ENCODE results near the gene GATAD1. TPM values are rescaled to one million over a fixed set of nuclear protein-coding genes. Genes with fewer than 3 reads are reported as not detected.
"Not testable (repeated sequence)": the region's sequence is repeated elsewhere in the genome, so short reads cannot be mapped to it uniquely, and the experiment has no call there.

The GATAD1 gene
- total RNA-seq, 1 experiment from 2014 or later: 27.0 TPM

DNA sequence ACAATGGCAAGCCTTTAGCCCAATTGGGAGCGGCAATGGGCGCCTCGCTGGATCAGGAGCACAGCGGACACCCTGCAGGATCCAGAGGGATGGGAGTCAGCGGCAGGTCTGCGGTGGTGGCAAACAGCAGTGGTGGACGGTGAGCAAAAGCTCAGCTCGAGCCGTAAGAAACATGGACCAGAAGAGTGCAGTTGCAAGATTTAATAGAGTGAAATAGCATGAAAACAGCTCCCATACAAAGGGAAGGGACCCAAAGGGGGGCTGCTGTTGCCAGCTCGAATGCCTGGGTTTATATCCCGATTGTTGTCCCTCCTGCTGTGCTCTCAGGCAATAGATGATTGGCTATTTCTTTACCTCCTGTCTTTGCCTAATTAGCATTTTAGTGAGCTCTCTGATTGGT lies 30.4 kb downstream of the GATAD1 start, which contains the start of gene ERVW-1:
ERVW-1 (minus strand) TSS at position 266 of the 400 bp plus-strand sequence. CDS start 7,565 bp downstream, outside the sequence.
- POLR2A ChIA-PET; DNase-seq (ENCODE audit: low read depth, low spot score); H3K4me3 ChIP-seq (ENCODE audit: low read depth in 2 of 2, low read length in 2 of 2); H3K27ac ChIP-seq (ENCODE audit: low read length); CTCF ChIA-PET; H3K27me3 ChIP-seq (ENCODE audit: control insufficient read depth, insufficient read depth, low read length); H3K36me3 ChIP-seq (ENCODE audit: control insufficient read depth, insufficient read depth, low read length); in situ Hi-C loops (cut with HindIII; ENCODE audit: low pct_unique_long_range_greater_than_20kb, low sequenced_read_pairs); H3K9me3 ChIP-seq (ENCODE audit: control insufficient read depth, insufficient read depth, low read depth, low read length); intact Hi-C loops (cut with micrococcal nuclease; ENCODE audit: unreplicated experiment); BruUV-seq (replicated peaks); H3K4me1 ChIP-seq (ENCODE audit: control insufficient read depth, insufficient read depth, low read length); ATAC-seq: not testable (repeated sequence)

DNA sequence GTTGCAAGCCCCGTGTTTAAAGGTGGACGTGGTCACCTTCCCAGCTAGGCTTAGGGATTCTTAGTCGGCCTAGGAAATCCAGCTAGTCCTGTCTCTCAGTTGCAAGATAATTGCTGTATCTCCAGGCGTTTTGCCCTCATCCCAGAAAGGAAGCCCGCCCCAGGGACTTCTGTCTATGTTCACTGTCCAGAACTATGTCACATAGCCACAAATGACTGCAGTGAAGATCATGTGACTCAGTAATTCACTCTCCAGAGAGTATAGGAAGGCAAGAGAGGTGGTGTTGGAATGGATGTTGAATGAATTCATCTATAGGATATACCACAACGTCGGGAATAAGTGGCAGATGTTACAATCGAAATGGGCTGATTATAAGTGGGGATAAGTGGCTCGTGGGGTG lies 30.8 kb downstream of the GATAD1 start:
- CTCF ChIA-PET: no interaction called here
- BruUV-seq (replicated peaks): no TSS peak

More for the DNA sequence above, 30.8 kb downstream of the GATAD1 start:
- Histone ChIP-seq H3K27ac (ENCODE audit: low read length) (no peak overlapping the region), H3K9me3 (ENCODE audit: control insufficient read depth, insufficient read depth, low read depth, low read length) (no peaks in the 10 kb centered on the region), H3K4me1 (ENCODE audit: control insufficient read depth, insufficient read depth, low read length) (no peaks in the 10 kb centered on the region), H3K27me3 (ENCODE audit: control insufficient read depth, insufficient read depth, low read length) (no peaks in the 10 kb centered on the region), H3K36me3 (ENCODE audit: control insufficient read depth, insufficient read depth, low read length) (no peaks in the 10 kb centered on the region), H3K4me3 (ENCODE audit: low read depth in 2 of 2, low read length in 2 of 2) (no peak overlapping the region)
- intact Hi-C loops (cut with micrococcal nuclease; ENCODE audit: unreplicated experiment) (no loop called here), in situ Hi-C loops (cut with HindIII; ENCODE audit: low pct_unique_long_range_greater_than_20kb, low sequenced_read_pairs) (no loop called here)
- no peak for DNase-seq (ENCODE audit: low read depth, low spot score)
- no peak for TF ChIP-seq SIN3A (IDR thresholded peaks at IDR 0.05; ENCODE audit: borderline replicate concordance, insufficient read depth, low read depth, low read length)
- TF ChIP-seq, protein P1, sequence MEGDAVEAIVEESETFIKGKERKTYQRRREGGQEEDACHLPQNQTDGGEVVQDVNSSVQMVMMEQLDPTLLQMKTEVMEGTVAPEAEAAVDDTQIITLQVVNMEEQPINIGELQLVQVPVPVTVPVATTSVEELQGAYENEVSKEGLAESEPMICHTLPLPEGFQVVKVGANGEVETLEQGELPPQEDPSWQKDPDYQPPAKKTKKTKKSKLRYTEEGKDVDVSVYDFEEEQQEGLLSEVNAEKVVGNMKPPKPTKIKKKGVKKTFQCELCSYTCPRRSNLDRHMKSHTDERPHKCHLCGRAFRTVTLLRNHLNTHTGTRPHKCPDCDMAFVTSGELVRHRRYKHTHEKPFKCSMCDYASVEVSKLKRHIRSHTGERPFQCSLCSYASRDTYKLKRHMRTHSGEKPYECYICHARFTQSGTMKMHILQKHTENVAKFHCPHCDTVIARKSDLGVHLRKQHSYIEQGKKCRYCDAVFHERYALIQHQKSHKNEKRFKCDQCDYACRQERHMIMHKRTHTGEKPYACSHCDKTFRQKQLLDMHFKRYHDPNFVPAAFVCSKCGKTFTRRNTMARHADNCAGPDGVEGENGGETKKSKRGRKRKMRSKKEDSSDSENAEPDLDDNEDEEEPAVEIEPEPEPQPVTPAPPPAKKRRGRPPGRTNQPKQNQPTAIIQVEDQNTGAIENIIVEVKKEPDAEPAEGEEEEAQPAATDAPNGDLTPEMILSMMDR (IDR thresholded peaks at IDR 0.05): no peak
- no peak for TF ChIP-seq REST (IDR thresholded peaks at IDR 0.05; ENCODE audit: insufficient read depth in 1 of 2, low read depth in 2 of 2, low read length in 1 of 2)
- TF ChIP-seq POLR2AphosphoS5 (IDR thresholded peaks at IDR 0.05; ENCODE audit: low read depth, low read length): no peak
- TF ChIP-seq TCF7L2 (IDR thresholded peaks at IDR 0.05; ENCODE audit: low read depth, low read length): no peak
- no peak for ATAC-seq
- POLR2A ChIA-PET: no interaction called here

Data from Panc1 (cell line).